Measurements from ENCODE around the gene RPP40. TPM values are rescaled to one million over a fixed set of nuclear protein-coding genes. Genes with fewer than 3 reads are reported as not detected.

Gene RPP40
- polyA plus RNA-seq, 2 of the 4 experiments (the other 2 are of a cell fraction) = 17.8 to 33.9 TPM

DNA sequence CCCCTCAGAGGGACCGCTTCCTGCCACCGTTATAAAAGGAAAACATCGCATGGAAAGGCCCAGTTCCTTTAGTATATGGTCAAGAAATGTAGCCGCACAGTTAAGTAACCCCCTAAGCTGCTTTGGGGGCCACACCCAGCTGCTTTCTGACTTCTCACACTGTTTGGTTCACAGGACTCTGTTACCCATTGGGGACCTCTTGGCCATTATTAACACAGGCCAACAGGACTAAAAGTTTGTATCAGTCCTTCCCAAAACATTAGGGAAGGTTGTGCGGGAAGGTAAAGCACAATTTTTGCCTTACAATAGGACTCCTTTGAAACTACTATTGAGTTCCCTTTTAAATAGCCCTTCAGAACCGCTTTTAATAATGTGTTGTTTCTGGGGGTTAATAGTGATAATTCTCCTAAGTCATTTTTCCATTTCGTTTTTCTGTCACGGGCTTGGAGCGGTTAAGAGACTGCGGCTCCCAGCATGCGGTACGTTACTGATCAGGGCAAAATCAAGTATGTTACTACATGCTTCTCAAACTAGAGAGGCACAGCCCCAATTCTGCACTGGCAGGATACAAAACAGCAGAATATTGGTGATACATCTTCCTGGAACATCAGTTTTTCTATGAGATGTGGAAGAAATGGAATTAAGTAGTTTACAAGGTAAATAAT is 668 bp upstream of the RPP40 start (continued):
- TF ChIP-seq, protein P1, sequence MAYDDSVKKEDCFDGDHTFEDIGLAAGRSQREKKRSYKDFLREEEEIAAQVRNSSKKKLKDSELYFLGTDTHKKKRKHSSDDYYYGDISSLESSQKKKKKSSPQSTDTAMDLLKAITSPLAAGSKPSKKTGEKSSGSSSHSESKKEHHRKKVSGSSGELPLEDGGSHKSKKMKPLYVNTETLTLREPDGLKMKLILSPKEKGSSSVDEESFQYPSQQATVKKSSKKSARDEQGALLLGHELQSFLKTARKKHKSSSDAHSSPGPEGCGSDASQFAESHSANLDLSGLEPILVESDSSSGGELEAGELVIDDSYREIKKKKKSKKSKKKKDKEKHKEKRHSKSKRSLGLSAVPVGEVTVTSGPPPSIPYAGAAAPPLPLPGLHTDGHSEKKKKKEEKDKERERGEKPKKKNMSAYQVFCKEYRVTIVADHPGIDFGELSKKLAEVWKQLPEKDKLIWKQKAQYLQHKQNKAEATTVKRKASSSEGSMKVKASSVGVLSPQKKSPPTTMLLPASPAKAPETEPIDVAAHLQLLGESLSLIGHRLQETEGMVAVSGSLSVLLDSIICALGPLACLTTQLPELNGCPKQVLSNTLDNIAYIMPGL (CRISPR knock-in tag; IDR thresholded peaks at IDR 0.05; ENCODE audit: borderline replicate concordance) = no peak
- TF ChIP-seq, protein P2, sequence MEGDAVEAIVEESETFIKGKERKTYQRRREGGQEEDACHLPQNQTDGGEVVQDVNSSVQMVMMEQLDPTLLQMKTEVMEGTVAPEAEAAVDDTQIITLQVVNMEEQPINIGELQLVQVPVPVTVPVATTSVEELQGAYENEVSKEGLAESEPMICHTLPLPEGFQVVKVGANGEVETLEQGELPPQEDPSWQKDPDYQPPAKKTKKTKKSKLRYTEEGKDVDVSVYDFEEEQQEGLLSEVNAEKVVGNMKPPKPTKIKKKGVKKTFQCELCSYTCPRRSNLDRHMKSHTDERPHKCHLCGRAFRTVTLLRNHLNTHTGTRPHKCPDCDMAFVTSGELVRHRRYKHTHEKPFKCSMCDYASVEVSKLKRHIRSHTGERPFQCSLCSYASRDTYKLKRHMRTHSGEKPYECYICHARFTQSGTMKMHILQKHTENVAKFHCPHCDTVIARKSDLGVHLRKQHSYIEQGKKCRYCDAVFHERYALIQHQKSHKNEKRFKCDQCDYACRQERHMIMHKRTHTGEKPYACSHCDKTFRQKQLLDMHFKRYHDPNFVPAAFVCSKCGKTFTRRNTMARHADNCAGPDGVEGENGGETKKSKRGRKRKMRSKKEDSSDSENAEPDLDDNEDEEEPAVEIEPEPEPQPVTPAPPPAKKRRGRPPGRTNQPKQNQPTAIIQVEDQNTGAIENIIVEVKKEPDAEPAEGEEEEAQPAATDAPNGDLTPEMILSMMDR (IDR thresholded peaks at IDR 0.05) = no peak
- TF ChIP-seq CHD2 (IDR thresholded peaks at IDR 0.05; ENCODE audit: low read length, partially characterized antibody) (no peak), ZNF302 (CRISPR knock-in tag; IDR thresholded peaks at IDR 0.05) (no peak), JUN (IDR thresholded peaks at IDR 0.05) (no peak)

DNA sequence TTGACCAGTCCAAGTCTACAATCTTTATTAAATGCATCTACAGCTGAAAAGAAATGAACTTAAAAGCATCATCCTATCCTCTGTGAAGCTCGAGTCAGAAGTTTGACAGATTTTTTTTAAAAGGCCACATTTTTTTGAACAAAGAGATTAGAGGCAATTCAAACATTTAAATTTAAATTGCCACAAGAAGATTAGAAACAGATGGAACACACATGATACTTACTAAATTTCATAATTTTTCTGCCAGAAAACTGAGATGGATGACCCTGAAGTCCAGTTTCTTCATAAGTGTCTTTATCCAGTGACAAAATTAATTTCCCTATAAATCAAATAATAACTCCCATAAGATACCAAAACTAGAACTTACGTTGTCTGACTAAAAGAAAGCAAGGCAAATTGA is 4.3 kb downstream of the RPP40 start:
- 97% methylated on average over 2 of the region's 2 CpGs for WGBS (ENCODE audit: missing lambda C conversion rate)
- ChIA-PET POLR2A (no interaction called here), CTCF (interaction anchor here (1.5 kb wide), 1 partner anchor 17 kb away, joined by 7 read pairs; no protein-coding TSS in a partner anchor)
- Histone ChIP-seq H3K4me1 (peaks cover 2% of the 10 kb centered on the region; the same call in 1 of the 3 replicates), H3K27ac (no peak overlapping the region), H3K9me3 (no peaks in the 10 kb centered on the region), H3K4me2 (no peak overlapping the region), H3K4me3 (no peak overlapping the region)
- no peak for ATAC-seq
- TF ChIP-seq, protein P3, sequence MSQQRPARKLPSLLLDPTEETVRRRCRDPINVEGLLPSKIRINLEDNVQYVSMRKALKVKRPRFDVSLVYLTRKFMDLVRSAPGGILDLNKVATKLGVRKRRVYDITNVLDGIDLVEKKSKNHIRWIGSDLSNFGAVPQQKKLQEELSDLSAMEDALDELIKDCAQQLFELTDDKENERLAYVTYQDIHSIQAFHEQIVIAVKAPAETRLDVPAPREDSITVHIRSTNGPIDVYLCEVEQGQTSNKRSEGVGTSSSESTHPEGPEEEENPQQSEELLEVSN (IDR thresholded peaks at IDR 0.05; ENCODE audit: borderline replicate concordance, low read depth) = no peak
- TF ChIP-seq CBX8 (IDR thresholded peaks at IDR 0.05) (no peak), MYC (IDR thresholded peaks at IDR 0.05; ENCODE audit: borderline replicate concordance, low read length) (no peak), ZSCAN20 (CRISPR knock-in tag; IDR thresholded peaks at IDR 0.05) (no peak), NPAS2 (CRISPR knock-in tag; IDR thresholded peaks at IDR 0.05; ENCODE audit: borderline replicate concordance) (no peak), FOSB (CRISPR knock-in tag; IDR thresholded peaks at IDR 0.05) (no peak), TFCP2L1 (CRISPR knock-in tag; IDR thresholded peaks at IDR 0.05) (no peak), CHD4 (IDR thresholded peaks at IDR 0.05; ENCODE audit: borderline replicate concordance) (no peak), HEYL (CRISPR knock-in tag; IDR thresholded peaks at IDR 0.05) (no peak), RNF2 (IDR thresholded peaks at IDR 0.05; ENCODE audit: borderline replicate concordance, low read depth) (no peak), MAFK (IDR thresholded peaks at IDR 0.05; ENCODE audit: partially characterized antibody) (no peak), TP53 (CRISPR knock-in tag; IDR thresholded peaks at IDR 0.05) (no peak), POLR2AphosphoS2 (conservative IDR thresholded peaks at IDR 0.05; ENCODE audit: low read length) (no peak)
- TF ChIP-seq, protein P1 (CRISPR knock-in tag; IDR thresholded peaks at IDR 0.05; ENCODE audit: borderline replicate concordance) = no peak
- TF ChIP-seq, protein P4, sequence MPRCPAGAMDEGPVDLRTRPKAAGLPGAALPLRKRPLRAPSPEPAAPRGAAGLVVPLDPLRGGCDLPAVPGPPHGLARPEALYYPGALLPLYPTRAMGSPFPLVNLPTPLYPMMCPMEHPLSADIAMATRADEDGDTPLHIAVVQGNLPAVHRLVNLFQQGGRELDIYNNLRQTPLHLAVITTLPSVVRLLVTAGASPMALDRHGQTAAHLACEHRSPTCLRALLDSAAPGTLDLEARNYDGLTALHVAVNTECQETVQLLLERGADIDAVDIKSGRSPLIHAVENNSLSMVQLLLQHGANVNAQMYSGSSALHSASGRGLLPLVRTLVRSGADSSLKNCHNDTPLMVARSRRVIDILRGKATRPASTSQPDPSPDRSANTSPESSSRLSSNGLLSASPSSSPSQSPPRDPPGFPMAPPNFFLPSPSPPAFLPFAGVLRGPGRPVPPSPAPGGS (IDR thresholded peaks at IDR 0.05) = no peak
- TF ChIP-seq, protein P5, sequence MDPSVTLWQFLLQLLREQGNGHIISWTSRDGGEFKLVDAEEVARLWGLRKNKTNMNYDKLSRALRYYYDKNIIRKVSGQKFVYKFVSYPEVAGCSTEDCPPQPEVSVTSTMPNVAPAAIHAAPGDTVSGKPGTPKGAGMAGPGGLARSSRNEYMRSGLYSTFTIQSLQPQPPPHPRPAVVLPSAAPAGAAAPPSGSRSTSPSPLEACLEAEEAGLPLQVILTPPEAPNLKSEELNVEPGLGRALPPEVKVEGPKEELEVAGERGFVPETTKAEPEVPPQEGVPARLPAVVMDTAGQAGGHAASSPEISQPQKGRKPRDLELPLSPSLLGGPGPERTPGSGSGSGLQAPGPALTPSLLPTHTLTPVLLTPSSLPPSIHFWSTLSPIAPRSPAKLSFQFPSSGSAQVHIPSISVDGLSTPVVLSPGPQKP (IDR thresholded peaks at IDR 0.05; ENCODE audit: low read depth, low read length) = no peak
- no peak for FAIRE-seq
- DNase-seq (ENCODE audit: low read depth in 1 of 2, low spot score in 1 of 2) = no peak
